ENCODE measurements around the gene SHISA8. TPM values are rescaled to one million over a fixed set of nuclear protein-coding genes. Genes with fewer than 3 reads are reported as not detected.
A peak's percentile ranks its signal among the peaks of the same experiment; 100 is the strongest.

Gene SHISA8
- total RNA-seq, 2 experiments from 2014 or later: 0.74 TPM; not detected in 1

GRCh38 chr22:41914611-41915034, 251 bp downstream of the SHISA8 start:
- no peak for TF ChIP-seq EZH2phosphoT487 (IDR thresholded peaks at IDR 0.05; ENCODE audit: borderline replicate concordance, low read depth, low read length)
- no peak for TF ChIP-seq CTCF (conservative IDR thresholded peaks at IDR 0.05; ENCODE audit: low read length)
- no peaks in the 10 kb centered on the region for H3K79me2 ChIP-seq (ENCODE audit: insufficient read depth, low read depth, low read length)
- no peaks in the 10 kb centered on the region for H3K9me2 ChIP-seq (ENCODE audit: insufficient read depth, low read length)
- H3K4me3 ChIP-seq (ENCODE audit: low read depth, low read length, poor library complexity, severe bottlenecking): no peak overlapping the region
- H2AFZ ChIP-seq (ENCODE audit: low read length): no peak overlapping the region
- H3K4me2 ChIP-seq (ENCODE audit: low read length): peak overlapping the region; percentile 30; the same call in 1 of the 2 replicates
- intact Hi-C loops (cut with micrococcal nuclease; ENCODE audit: unreplicated experiment): loop anchor here (5.0 to 10.0 kb wide), 2 partner anchors 170 to 217 kb away; partner anchors contain the start of gene MEI1
- H3K27ac ChIP-seq (ENCODE audit: low read depth, low read length, poor library complexity, severe bottlenecking): no peak overlapping the region
- DNase-seq (ENCODE audit: low spot score): no peak
- H3K4me1 ChIP-seq (ENCODE audit: insufficient read depth, low read length, poor library complexity, severe bottlenecking): peaks cover 44% of the 10 kb centered on the region
- no TSS peak for BruUV-seq (replicated peaks)
- H4K20me1 ChIP-seq (ENCODE audit: insufficient read depth, low read length): 0 out of 2 replicates have a peak, but pooled peaks cover 6% of the 10 kb centered on the region
- CTCF ChIA-PET (ENCODE audit: unreplicated experiment): no interaction called here
- POLR2A ChIA-PET: interaction anchor here (0.5 kb wide), 1 partner anchor 9 kb away, joined by 4 read pairs; no protein-coding TSS in a partner anchor
- H3K9me3 ChIP-seq (ENCODE audit: low read length): no peaks in the 10 kb centered on the region
- no peaks in the 10 kb centered on the region for H3K36me3 ChIP-seq (ENCODE audit: insufficient read depth, low read length)

GRCh38 chr22:41913842-41914534, 886 bp downstream of the SHISA8 start:
- no peak for DNase-seq (ENCODE audit: low spot score)
- Histone ChIP-seq H3K4me3 (ENCODE audit: low read depth, low read length, poor library complexity, severe bottlenecking) (no peak overlapping the region), H3K9me3 (ENCODE audit: low read length) (no peaks in the 10 kb centered on the region), H3K27ac (ENCODE audit: low read depth, low read length, poor library complexity, severe bottlenecking) (no peak overlapping the region), H2AFZ (ENCODE audit: low read length) (no peak overlapping the region), H3K79me2 (ENCODE audit: insufficient read depth, low read depth, low read length) (no peaks in the 10 kb centered on the region), H3K4me2 (ENCODE audit: low read length) (no peak overlapping the region), H4K20me1 (ENCODE audit: insufficient read depth, low read length) (0 out of 2 replicates have a peak, but pooled peaks cover 4% of the 10 kb centered on the region), H3K9me2 (ENCODE audit: insufficient read depth, low read length) (no peaks in the 10 kb centered on the region), H3K36me3 (ENCODE audit: insufficient read depth, low read length) (no peaks in the 10 kb centered on the region), H3K4me1 (ENCODE audit: insufficient read depth, low read length, poor library complexity, severe bottlenecking) (peaks cover 38% of the 10 kb centered on the region)
- no peak for TF ChIP-seq CTCF (conservative IDR thresholded peaks at IDR 0.05; ENCODE audit: low read length)
- POLR2A ChIA-PET: interaction anchor here (0.5 kb wide), 1 partner anchor 73 kb away, joined by 4 read pairs; no protein-coding TSS in a partner anchor
- intact Hi-C loops (cut with micrococcal nuclease; ENCODE audit: unreplicated experiment): loop anchor here (5.0 to 10.0 kb wide), 2 partner anchors 169 to 217 kb away; partner anchors contain the start of gene MEI1
- no TSS peak for BruUV-seq (replicated peaks)
- CTCF ChIA-PET (ENCODE audit: unreplicated experiment): no interaction called here
